T-helper 1 cell treated with Interleukin-12 subunit alpha and Interleukin-12 subunit beta and Interleukin-4 antibody, amounts not matched to agents 30 μg/mL and 1 μg/mL, for 36 hours (primary cell): ENCODE results near the gene PMS2.
"Not testable (repeated sequence)": the region's sequence is repeated elsewhere in the genome, so short reads cannot be mapped to it uniquely, and the experiment has no call there.

Experiments
- H3K27ac Mint-ChIP-seq: one replicate; pipeline ENCODE4 v1.8.0; 2021; ENCODE audit warnings: mild to moderate bottlenecking, mixed read lengths
- H3K27me3 Mint-ChIP-seq: one replicate; pipeline ENCODE4 v1.8.0; 2021; ENCODE audit warnings: low read depth, mixed read lengths
- H3K36me3 Mint-ChIP-seq: one replicate; pipeline ENCODE4 v1.8.0; 2021; ENCODE audit warnings: low read depth, mixed read lengths
- H3K4me1 Mint-ChIP-seq: one replicate; pipeline ENCODE4 v1.8.0; 2021; ENCODE audit warnings: low read depth, mixed read lengths
- H3K4me3 Mint-ChIP-seq: one replicate; pipeline ENCODE4 v1.8.0; 2021; ENCODE audit warnings: mild to moderate bottlenecking, moderate library complexity, mixed read lengths
- H3K9me3 Mint-ChIP-seq: one replicate; pipeline ENCODE4 v1.8.0; 2021; ENCODE audit warnings: mixed read lengths

The PMS2 gene

DNA sequence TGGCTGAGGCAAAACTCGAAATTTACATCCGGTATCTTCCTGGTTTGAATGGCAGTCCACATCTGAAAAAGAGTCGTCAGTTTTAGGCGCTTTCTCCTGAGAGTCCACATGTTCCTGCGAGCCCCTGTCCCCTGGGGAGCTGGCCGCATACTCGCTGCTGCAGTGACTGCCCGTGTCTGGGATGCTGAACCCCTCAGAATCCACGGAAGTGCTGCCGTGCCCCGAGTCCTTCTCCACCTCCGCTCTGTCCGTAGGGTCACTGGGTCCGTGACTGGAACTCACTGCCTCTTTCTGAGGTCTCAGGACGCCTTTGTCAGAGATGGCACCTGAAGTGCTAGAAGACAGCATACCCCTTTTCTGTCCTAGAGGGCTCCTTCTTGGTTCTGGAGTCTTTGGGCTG is 21.8 kb downstream of the PMS2 start:
- H3K27ac Mint-ChIP-seq, H3K9me3 Mint-ChIP-seq, H3K4me1 Mint-ChIP-seq, H3K4me3 Mint-ChIP-seq, H3K27me3 Mint-ChIP-seq: not testable (repeated sequence)
- peaks cover 12% of the 10 kb centered on the region for H3K36me3 Mint-ChIP-seq

DNA sequence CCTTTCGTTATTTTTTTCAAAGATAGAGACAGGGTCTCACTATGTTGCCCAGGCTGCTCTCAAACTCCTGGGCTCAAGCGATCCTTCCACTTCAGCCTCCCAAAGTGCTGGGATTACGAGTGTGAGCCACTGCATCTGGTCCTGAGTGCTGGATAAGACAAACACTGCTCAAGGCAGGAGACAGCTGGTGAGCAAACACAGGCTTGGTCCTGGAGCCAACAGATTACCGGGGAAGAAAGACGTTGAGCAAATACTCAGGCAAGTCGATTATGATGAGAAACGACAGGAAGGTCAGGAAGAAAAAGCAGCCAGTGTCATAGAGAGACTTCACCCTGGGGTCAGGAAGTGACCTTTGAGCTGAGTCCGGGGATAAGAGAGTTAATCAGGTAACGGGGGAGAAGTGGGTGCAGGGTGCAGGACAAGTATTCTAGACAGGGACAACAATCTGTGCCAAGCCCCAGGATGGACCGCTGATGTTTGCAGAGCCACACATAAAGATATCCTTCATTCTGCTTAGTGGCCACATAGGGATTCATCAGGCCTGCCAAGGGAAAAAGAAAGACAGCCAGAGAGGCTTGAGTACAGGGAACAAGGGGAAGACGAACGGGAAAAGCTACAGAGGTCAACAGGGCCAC is 29.1 kb downstream of the PMS2 start:
- H3K4me1 Mint-ChIP-seq, H3K27me3 Mint-ChIP-seq, H3K9me3 Mint-ChIP-seq, H3K27ac Mint-ChIP-seq, H3K4me3 Mint-ChIP-seq: not testable (repeated sequence)
- H3K36me3 Mint-ChIP-seq = peaks cover 14% of the 10 kb centered on the region

DNA sequence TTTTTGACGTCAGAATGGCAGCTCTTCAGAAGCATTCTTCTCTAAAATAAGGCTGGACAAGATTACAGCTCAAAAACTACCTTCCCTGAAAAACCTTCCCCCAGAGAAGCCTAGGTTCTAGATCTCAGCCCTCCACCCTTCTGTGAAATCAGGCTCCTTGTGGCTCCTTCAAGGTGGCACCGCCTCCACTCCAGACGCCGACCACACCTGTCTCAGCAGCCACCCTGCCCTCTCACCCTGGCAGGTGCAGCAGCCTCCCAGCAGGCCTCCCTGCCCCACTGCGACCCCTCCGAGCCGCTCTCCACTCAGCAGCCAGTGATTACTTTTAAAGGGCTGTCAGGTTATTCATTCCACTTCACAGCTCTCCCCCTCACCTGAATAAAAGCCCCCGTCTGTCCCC is 35.3 kb downstream of the PMS2 start:
- H3K9me3 Mint-ChIP-seq, H3K36me3 Mint-ChIP-seq, H3K4me3 Mint-ChIP-seq, H3K27ac Mint-ChIP-seq, H3K27me3 Mint-ChIP-seq, H3K4me1 Mint-ChIP-seq: not testable (repeated sequence)

DNA sequence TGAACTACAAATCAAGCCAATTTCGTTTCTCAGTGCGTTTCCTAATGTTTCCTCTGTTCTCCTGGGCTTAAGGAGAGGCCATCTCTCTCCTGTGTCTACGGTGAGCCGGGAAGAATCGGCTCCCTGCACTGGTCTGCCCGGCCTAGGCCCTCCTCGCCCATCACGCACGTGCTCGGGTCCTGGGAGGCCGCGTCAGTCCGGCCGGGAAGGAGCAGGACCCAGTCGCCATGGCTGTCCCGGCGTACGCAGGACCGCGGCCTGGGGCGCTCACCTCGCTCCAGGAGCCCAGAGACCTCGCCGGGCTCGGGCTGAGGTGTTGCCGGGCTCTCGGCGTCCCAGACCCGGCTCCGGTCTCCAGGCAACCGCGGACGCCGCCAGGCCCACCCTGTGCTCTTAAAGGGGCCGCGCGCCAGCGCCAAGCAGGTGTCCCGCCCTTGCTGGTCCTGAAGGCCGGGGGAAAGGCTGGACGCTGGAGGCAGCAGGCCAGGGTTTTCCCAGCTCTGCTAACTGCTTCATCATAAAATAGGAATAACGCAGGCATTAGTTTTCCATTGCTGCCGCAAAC is 38.4 kb downstream of the PMS2 start, which contains the start of gene RSPH10B:
TSS of gene RSPH10B (minus strand) at position 343 of the 565 bp plus-strand sequence. CDS start 3,573 bp downstream, outside the sequence.
- not testable (repeated sequence) for H3K4me3 Mint-ChIP-seq, H3K27ac Mint-ChIP-seq, H3K9me3 Mint-ChIP-seq, H3K36me3 Mint-ChIP-seq, H3K27me3 Mint-ChIP-seq, H3K4me1 Mint-ChIP-seq

DNA sequence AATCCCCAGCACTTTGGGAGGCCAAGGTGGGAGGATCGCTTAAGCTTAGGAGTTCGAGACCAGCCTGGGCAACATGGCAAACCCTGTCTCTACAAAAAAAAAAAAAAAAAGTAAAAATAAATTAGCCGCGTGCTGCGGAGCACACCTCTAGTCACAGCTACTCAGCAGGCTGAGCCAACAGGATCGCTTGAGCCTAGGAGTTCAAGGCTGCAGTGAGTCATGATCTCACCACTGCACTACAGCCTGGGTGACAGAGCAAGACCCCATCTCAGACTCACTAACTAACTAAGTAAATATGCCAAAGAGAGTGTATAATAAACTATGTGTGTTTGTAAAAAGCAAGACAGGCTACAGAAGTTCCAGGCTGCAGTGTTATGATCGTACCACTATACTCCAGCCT is 45.0 kb downstream of the PMS2 start:
- not testable (repeated sequence) for H3K27me3 Mint-ChIP-seq, H3K36me3 Mint-ChIP-seq, H3K4me3 Mint-ChIP-seq, H3K9me3 Mint-ChIP-seq, H3K4me1 Mint-ChIP-seq, H3K27ac Mint-ChIP-seq

DNA sequence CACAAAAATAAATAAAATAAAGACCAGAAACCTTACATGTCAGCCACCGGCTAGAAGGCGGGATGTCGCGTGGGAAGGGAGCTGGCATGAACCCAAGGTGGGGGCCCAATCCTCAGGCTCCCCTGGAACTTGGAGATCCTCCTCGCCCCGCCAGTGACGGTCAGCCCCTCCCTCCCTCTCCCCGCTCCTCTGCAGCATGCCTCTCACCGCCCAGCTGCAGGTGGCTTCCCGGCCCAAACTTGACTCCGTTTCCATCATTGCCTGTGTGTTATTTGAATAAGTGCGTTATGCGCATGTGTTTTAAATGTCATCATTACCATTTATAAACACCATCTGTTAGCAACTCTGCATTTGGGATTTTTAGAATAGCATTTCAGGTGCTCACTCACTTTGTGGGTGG is 45.6 kb downstream of the PMS2 start:
- not testable (repeated sequence) for H3K4me1 Mint-ChIP-seq, H3K27me3 Mint-ChIP-seq, H3K9me3 Mint-ChIP-seq, H3K36me3 Mint-ChIP-seq, H3K4me3 Mint-ChIP-seq, H3K27ac Mint-ChIP-seq

- H3K27me3 Mint-ChIP-seq, H3K27ac Mint-ChIP-seq, H3K4me1 Mint-ChIP-seq, H3K4me3 Mint-ChIP-seq, H3K9me3 Mint-ChIP-seq, H3K36me3 Mint-ChIP-seq: not testable (repeated sequence)
Measured at GRCh38 chr7:5934945-5935450, 73.9 kb downstream of the PMS2 start.

DNA sequence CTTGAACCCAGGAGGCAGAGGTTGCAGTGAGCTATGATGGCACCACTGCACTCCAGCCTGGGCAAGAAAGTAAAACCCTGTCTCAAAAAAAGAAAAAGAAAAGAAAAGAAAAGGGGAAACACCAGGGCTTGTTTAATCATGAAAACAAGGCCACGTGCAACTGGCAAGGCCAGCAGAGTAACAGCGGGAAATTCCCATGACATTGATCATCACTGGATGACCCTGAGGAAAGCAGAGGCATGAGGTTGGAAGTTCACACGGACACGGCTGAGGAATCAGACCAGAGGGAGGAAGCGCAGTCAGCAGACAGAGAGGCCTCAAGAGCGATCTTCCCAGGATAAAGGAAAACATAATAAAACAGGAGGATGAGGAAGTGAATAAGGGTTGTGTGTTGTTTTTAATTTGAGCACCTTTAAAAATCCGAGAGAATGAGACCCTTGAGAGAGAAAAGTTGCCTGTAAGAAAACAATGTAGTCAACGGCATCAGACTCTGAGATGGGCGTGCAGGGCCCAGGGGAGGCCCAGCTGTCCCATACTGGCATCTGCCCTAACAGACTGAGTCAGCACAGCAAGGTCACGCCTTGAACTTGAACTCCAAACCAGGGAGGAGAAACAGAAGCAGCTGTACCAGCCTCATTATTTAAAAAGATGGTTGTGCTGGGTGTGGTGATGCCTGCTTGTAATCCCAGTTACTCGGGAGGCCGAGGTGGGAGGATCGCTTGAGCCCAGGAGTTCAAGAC is 76.8 kb downstream of the PMS2 start:
- not testable (repeated sequence) for H3K4me1 Mint-ChIP-seq, H3K27ac Mint-ChIP-seq, H3K36me3 Mint-ChIP-seq, H3K27me3 Mint-ChIP-seq, H3K9me3 Mint-ChIP-seq, H3K4me3 Mint-ChIP-seq

DNA sequence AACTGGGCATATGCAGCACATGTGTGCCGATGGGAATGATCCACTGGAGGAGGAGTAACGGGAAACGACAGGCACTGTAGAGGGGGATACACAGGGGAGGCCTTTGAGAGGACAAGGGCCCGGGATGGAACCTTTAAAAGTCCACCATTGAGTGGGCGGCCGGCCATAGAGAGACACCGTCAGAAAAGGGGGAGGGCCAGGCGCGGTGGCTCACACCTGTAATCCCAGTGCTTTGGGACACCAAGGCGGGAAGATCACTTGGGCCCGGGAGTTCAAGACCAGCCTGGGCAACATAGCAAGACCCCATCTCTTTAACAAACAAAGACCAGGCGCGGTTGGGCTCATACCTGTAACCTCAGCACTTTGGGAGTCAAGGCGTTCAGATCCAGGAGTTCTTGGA is 77.6 kb downstream of the PMS2 start:
- not testable (repeated sequence) for H3K27me3 Mint-ChIP-seq, H3K27ac Mint-ChIP-seq, H3K4me1 Mint-ChIP-seq, H3K4me3 Mint-ChIP-seq, H3K9me3 Mint-ChIP-seq, H3K36me3 Mint-ChIP-seq

GRCh38 chr7:5930290-5930689 is 78.6 kb downstream of the PMS2 start:
- H3K9me3 Mint-ChIP-seq, H3K27ac Mint-ChIP-seq, H3K36me3 Mint-ChIP-seq, H3K27me3 Mint-ChIP-seq, H3K4me1 Mint-ChIP-seq, H3K4me3 Mint-ChIP-seq: not testable (repeated sequence)

DNA sequence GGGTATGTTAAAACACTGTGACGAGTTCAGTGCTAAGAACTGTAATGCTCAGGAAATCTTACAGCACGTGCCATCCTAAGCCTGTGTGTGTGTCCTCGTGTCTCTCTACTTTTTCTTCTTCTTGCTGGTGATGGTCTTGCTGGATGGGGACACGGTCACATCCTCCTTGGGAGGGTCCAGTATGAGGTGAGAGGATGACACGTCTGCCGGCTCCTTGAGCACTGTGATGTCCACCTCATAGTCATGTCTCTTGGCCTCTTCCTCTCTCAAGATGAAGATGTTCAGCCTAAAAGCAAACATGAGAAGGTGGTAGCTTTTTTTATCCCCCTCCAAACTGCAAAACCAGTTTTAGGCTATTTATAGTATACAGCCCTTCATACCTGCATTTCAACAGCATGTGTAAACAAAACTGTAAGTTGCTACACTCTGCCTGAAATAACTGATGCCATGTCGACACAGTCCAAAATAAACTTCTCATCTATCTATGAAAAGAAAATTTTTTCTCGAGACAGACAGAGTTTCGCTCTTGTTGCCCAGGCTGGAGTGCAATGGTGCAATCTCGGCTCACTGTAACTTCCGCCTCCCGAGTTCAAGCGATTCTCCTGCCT is 82.5 kb downstream of the PMS2 start:
- not testable (repeated sequence) for H3K4me3 Mint-ChIP-seq

DNA sequence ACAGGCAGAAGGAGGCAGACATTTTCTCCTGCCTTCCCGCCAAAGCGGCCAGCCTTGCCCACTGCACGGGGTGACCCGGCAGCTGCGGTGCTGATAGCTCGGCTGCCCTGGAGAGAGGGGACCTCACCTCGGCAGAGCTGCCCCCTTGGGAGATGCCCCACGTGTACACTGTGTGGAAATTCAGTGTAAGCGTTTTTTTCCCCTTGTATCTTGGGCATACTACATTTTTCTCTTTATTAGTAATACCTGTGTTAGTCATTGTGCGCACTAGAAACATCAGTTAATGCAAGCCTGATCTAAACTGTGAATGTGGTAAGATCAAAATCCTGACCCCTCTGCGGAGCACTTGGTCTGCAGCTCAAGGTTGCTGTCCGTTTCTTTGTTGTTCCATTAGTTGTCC is 84.2 kb downstream of the PMS2 start:
- not testable (repeated sequence) for H3K36me3 Mint-ChIP-seq, H3K27me3 Mint-ChIP-seq, H3K4me1 Mint-ChIP-seq, H3K9me3 Mint-ChIP-seq, H3K4me3 Mint-ChIP-seq, H3K27ac Mint-ChIP-seq

More for the DNA sequence above, 82.5 kb downstream of the PMS2 start:
- H3K36me3 Mint-ChIP-seq, H3K9me3 Mint-ChIP-seq, H3K4me1 Mint-ChIP-seq, H3K27ac Mint-ChIP-seq, H3K27me3 Mint-ChIP-seq: not testable (repeated sequence)

DNA sequence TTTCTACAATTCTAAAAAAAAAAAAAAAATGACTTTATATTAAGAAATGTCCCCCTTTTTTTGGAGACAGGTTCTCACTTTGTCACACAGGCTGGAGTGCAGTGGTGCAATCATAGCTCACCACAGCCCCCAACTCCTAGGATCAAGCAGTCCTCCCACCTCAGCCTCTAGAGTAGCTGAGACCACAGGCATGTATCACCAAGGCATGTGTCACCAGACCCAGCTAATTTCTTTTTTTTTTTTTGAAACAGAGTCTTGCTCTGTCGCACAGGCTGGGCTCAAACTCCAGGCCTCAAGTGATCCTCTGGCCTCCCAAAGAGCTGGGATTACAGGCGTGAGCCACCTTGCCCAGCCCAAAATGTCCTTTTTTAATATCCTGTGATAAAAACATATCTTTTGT is 84.7 kb downstream of the PMS2 start:
- H3K4me3 Mint-ChIP-seq, H3K9me3 Mint-ChIP-seq, H3K36me3 Mint-ChIP-seq, H3K27ac Mint-ChIP-seq, H3K4me1 Mint-ChIP-seq, H3K27me3 Mint-ChIP-seq: not testable (repeated sequence)
